Sigmoid colon (tissue), 7 donors: ENCODE results near the gene ZNF768. TPM values are rescaled to one million over a fixed set of nuclear protein-coding genes. Genes with fewer than 3 reads are reported as not detected.

Experiments
- DNase-seq: peaks from one replicate; pipeline ENCODE4 v3.0.0-alpha.2; 2019
- H3K27ac ChIP-seq, 4 donors: fragments of 200-600 bp; sonication (generic); one replicate each; pipeline ENCODE4 v1.5.1; 2016 to 2019; ENCODE audit warnings: mild to moderate bottlenecking in 1 of 4
- H3K27me3 ChIP-seq, 3 donors: fragments of 200-600 bp; sonication (generic); one replicate each; pipeline ENCODE4 v1.5.1; 2019; ENCODE audit warnings: mild to moderate bottlenecking in 1 of 3
- H3K36me3 ChIP-seq, 4 donors: fragments of 200-600 bp; sonication (generic); one replicate each; pipeline ENCODE4 v1.5.1; 2016 to 2019
- H3K4me1 ChIP-seq, 4 donors: fragments of 200-600 bp; sonication (generic); one replicate each; pipeline ENCODE4 v1.5.1; 2017 to 2019
- H3K4me3 ChIP-seq, 4 donors: fragments of 200-600 bp; sonication (generic); one replicate each; pipeline ENCODE4 v1.5.1; 2017 to 2019; ENCODE audit warnings: mild to moderate bottlenecking in 2 of 4, moderate library complexity in 1 of 4
- H3K9me3 ChIP-seq, 4 donors: fragments of 200-600 bp in 3 of 4; sonication (generic) in 3 of 4; one replicate each; pipeline versions ENCODE4 v1.5.1 to v1.6.1; 2013 to 2019
- EP300 ChIP-seq, 4 donors: sonication (generic); formaldehyde crosslinking; IDR thresholded peaks; one replicate each; pipeline ENCODE4 v1.6.1; 2017; ENCODE audit warnings: antibody characterized with exemption in 4 of 4
- POLR2A ChIP-seq, 2 donors: fragments of 450-650 bp; IDR thresholded peaks; one replicate each; pipeline ENCODE4 v1.6.1; 2016; ENCODE audit warnings: antibody characterized with exemption in 2 of 2, mild to moderate bottlenecking in 2 of 2, moderate library complexity in 2 of 2
- POLR2AphosphoS5 ChIP-seq, 4 donors: sonication (generic); formaldehyde crosslinking; IDR thresholded peaks; one replicate each; pipeline ENCODE4 v1.6.1; 2017; ENCODE audit warnings: antibody characterized with exemption in 4 of 4
- WGBS, 2 donors: extraction: QIAGEN DNeasy Blood & Tissue Kit; methylation state at CpG; one replicate each; pipeline ENCODE4 v1.1.7; 2013; 5-methylcytosine and 5-hydroxymethylcytosine counted together
- intact Hi-C: fragments of 100-400 bp; cut with DNase I; formaldehyde crosslinking; loops from one replicate; pipeline ENCODE4 v1.15.1; 2023
- polyA plus RNA-seq, 3 donors: library from polyadenylated mRNA; stranded (reverse); fragments of 200-250 nt; gene quantifications; one replicate each; pipeline ENCODE4 v1.2.3, GENCODE V29; 2013
- total RNA-seq, 4 donors: library from RNA; depleted of rRNA; stranded (reverse); fragments of >200 nt; gene quantifications; one replicate each; pipeline ENCODE4 v1.1.0, GENCODE V29; 2016
- TF ChIP-seq, protein P1 (sequence below), 4 experiments: fragments of 450-650 bp in 3 of 4; fragments of 200-600 bp in 1 of 4; IDR thresholded peaks; one replicate each; pipeline ENCODE4 v1.5.1; 2016 to 2019; ENCODE audit warnings: antibody characterized with exemption in 4 of 4, mild to moderate bottlenecking in 3 of 4, moderate library complexity in 2 of 4
- donor health status: healthy with polysubstance abuse.
- donor health status: Bipolar disorder and iron deficiency.
- donor health status: healthy.

Gene ZNF768
- total and polyA plus RNA-seq, 7 donors = 32.4 to 61.0 (median 48.2) TPM

DNA sequence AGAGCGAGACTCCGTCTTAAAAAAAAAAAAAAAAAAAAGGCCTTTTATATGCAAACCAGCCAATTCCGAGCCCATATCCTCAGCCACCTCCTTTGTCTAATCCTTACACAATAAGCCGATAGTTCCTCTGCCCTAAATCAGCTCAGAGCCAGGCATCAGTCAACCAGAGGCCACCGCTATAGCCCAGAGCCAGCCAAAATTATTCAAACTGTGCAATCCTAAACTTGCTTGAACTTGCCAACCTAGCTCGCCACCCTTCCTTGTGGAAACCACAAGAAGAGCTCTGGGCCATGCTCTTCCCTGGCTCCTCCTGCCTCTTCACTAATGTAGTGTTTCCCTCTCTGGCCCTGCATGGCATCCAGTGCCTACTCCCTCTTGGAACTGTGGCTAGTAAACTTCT, 36.2 kb downstream of the ZNF768 start:
- intact Hi-C loops = no loop called here
- Histone ChIP-seq H3K27ac (no peak overlapping the region), H3K9me3 (no peaks in the 10 kb centered on the region), H3K36me3 (no peaks in the 10 kb centered on the region), H3K4me1 (no peaks in the 10 kb centered on the region), H3K4me3 (no peak overlapping the region), H3K27me3 (peaks cover 0 to 5% (median 0%) of the 10 kb centered on the region in 3 donors)
- WGBS, 2 donors = 92% methylated on average over 6 of the region's 6 CpGs
- no peak for DNase-seq
- TF ChIP-seq, protein P1, sequence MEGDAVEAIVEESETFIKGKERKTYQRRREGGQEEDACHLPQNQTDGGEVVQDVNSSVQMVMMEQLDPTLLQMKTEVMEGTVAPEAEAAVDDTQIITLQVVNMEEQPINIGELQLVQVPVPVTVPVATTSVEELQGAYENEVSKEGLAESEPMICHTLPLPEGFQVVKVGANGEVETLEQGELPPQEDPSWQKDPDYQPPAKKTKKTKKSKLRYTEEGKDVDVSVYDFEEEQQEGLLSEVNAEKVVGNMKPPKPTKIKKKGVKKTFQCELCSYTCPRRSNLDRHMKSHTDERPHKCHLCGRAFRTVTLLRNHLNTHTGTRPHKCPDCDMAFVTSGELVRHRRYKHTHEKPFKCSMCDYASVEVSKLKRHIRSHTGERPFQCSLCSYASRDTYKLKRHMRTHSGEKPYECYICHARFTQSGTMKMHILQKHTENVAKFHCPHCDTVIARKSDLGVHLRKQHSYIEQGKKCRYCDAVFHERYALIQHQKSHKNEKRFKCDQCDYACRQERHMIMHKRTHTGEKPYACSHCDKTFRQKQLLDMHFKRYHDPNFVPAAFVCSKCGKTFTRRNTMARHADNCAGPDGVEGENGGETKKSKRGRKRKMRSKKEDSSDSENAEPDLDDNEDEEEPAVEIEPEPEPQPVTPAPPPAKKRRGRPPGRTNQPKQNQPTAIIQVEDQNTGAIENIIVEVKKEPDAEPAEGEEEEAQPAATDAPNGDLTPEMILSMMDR (IDR thresholded peaks at IDR 0.05) = no peak

DNA sequence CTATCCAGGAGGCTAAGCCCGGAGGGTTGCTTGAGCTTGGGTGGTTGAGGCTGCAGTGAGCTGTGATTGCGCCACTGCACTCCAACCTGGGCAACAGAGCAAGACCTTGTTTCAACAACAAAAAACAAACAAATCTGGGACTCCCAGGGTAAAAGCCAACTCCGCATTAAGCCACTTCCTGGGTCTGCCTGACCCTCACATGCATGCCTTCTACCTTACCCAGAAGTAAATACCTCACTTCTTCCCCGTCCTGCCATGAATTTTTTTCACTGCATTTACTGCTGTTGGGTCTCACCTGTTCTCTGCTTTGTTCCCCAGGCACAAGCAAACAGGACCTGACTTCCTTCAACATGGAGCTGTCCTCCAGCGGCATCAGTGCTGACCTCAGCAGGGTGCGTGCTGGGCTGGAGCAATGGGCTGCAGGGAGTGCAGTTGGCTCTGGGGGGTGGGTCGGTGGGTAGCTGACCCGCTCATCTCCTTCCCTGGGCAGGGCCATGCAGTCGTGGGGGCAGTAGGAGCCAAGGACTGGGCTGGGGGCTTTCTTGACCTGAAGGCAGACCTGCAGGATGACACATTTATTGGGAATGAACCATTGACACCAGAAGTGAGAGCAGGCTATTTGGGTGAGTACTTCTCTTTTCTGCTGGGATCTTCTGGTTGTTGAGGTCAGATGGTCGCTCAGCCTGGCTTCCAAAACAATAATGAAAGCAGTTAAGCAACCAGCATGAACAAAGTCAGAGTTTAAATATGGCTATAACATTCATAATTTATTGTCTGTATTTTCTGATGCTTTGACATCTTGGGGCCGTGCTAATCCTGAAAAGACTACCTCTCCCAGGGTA, 37.4 kb downstream of the ZNF768 start:
- Histone ChIP-seq H3K4me1 (no peaks in the 10 kb centered on the region), H3K27me3 (peaks cover 0 to 5% (median 0%) of the 10 kb centered on the region in 3 donors), H3K27ac (no peak overlapping the region), H3K9me3 (no peaks in the 10 kb centered on the region), H3K36me3 (no peaks in the 10 kb centered on the region), H3K4me3 (no peak overlapping the region)
- DNase-seq = no peak
- 76 to 79% methylated on average over 11 of the region's 11 CpGs for WGBS, 2 donors
- intact Hi-C loops = no loop called here
- no peak for TF ChIP-seq EP300 (IDR thresholded peaks at IDR 0.05)
- TF ChIP-seq POLR2A (IDR thresholded peaks at IDR 0.05) = no peak
- TF ChIP-seq POLR2AphosphoS5 (IDR thresholded peaks at IDR 0.05) = no peak
- TF ChIP-seq, protein P1 (IDR thresholded peaks at IDR 0.05) = no peak

DNA sequence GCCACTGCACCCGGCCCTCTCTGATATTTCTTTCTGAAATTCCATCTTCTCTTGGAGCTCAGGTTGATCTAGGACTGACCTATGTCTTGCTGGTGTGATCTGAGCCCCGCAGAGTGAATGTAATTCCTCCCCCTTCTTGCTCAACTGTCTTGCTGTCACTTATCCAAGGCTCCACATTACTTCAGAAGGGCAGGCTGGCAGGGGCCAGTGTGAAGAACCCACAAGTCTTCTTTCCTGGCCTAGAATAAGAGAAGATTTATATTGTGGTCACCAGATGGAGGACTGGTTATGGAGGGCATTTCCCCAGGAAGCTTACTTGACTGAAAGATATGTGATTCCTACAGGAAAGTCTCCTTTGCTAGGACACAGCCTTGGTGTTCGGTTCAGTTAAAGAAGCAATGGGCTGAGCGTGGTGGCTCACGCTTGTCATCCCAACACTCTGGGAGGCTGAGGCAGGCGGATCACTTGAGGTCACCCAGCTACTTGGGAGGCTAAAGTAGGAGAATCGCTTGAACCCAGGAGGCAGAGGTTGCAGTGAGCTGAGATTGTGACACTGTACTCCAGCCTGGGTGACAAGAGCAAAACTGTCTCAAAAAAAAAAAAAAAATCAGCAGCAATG, 40.4 kb downstream of the ZNF768 start:
- Histone ChIP-seq H3K27ac (no peak overlapping the region), H3K27me3 (peaks cover 0 to 5% (median 0%) of the 10 kb centered on the region in 3 donors), H3K4me1 (no peaks in the 10 kb centered on the region), H3K4me3 (no peak overlapping the region), H3K9me3 (no peaks in the 10 kb centered on the region), H3K36me3 (no peaks in the 10 kb centered on the region)
- WGBS, 2 donors = 93 to 96% methylated on average over 7 of the region's 7 CpGs
- intact Hi-C loops = no loop called here
- TF ChIP-seq, protein P1 (IDR thresholded peaks at IDR 0.05) = no peak
- TF ChIP-seq POLR2AphosphoS5 (IDR thresholded peaks at IDR 0.05) (no peak), EP300 (IDR thresholded peaks at IDR 0.05) (no peak), POLR2A (IDR thresholded peaks at IDR 0.05) (no peak)
- no peak for DNase-seq

DNA sequence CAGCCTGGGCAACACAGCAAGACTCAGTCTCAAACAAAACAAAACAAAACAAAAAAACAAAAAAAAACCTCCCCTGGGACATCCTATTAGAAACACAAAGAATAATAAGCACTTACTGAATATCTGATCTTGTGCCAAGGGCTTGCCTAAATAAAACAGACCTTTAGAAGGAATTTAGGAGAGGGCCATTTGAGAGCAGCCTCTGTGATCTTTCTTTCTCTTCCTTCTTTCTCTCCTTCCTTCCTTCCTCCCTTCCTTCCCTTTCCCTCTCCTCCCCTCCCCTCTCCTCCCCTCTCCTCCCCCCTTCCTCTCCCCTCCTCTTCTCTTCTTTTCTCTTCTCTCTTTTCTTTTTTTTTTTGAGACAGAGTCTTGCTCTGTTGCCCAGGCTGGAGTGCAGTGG, 41.5 kb downstream of the ZNF768 start:
- no peak for DNase-seq
- H3K36me3 ChIP-seq = no peaks in the 10 kb centered on the region
- H3K27me3 ChIP-seq = peaks cover 0 to 5% (median 0%) of the 10 kb centered on the region in 3 donors
- H3K4me1 ChIP-seq = no peaks in the 10 kb centered on the region
- TF ChIP-seq EP300 (IDR thresholded peaks at IDR 0.05) (no peak), POLR2A (IDR thresholded peaks at IDR 0.05) (no peak)
- no peak overlapping the region for H3K27ac ChIP-seq
- H3K9me3 ChIP-seq = no peaks in the 10 kb centered on the region
- no peak overlapping the region for H3K4me3 ChIP-seq
- intact Hi-C loops = no loop called here

DNA sequence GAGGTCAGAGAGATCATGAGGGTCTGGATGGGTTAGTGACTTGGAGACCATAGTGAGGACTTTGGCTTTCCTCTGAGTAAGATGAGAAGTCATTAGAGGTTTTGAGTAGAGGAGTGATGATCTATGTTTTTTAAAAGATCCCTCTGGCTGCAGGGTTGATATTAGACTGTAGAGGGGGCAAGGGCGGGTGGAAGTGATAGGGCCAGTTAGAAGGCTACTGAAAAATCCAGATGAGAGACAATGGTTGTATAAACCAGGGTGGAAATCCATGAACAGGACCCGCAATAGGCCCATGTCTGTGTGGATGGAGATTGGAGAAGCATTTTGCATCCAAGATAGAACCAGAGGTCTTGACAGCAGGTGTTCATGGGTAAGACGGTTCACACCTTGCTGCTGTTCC, 44.0 kb downstream of the ZNF768 start:
- intact Hi-C loops = no loop called here
- Histone ChIP-seq H3K27me3 (peaks cover 0 to under 1% (median 0%) of the 10 kb centered on the region in 3 donors), H3K36me3 (no peaks in the 10 kb centered on the region), H3K27ac (no peak overlapping the region), H3K4me3 (no peak overlapping the region), H3K9me3 (no peaks in the 10 kb centered on the region), H3K4me1 (no peaks in the 10 kb centered on the region)
- no peak for DNase-seq
- WGBS, 2 donors = 92 to 93% methylated on average over 3 of the region's 3 CpGs
- no peak for TF ChIP-seq EP300 (IDR thresholded peaks at IDR 0.05)
- TF ChIP-seq, protein P1 (IDR thresholded peaks at IDR 0.05) = no peak
- no peak for TF ChIP-seq POLR2A (IDR thresholded peaks at IDR 0.05)
